HFF-Myc (cell line): ENCODE results near the gene ATP9A.

Experiments
- DNase-seq: peaks from one replicate; pipeline ENCODE4 v3.0.0-alpha.2; 2011; ENCODE audit warnings: low read depth; ENCODE audit errors: extremely low read depth
- H3K4me3 ChIP-seq: replicated peaks from 2 replicates; pipeline ENCODE4 v1.5.1; 2011; ENCODE audit warnings: low read depth, mild to moderate bottlenecking, control low read depth, low read length
- CTCF ChIP-seq: IDR thresholded peaks from 2 replicates; pipeline ENCODE4 v1.5.1; 2012; ENCODE audit warnings: mild to moderate bottlenecking, low read depth, low read length, control low read depth; ENCODE audit errors: missing control alignments

ATP9A gene

DNA sequence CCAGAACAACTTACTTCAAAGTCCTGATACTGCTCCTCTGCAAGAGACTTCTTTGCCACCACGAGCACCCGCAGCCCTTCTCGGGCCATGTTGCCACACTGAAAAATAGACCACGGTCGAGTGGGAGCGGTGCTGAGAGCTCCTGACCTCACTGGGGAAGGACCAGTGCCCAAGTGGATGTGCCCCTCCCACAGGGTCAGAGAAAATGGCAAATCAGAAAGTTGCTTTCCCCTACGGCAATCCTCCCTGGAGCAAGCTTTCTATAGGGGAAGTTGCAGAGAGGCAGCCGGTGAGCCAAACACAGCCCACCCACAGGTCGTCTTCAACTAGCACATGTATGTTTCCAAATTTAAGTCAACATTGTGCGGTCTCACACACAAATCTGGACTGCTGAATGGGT is 140.6 kb downstream of the ATP9A start:
- no peak overlapping the region for H3K4me3 ChIP-seq
- TF ChIP-seq CTCF = no peak
- no peak for DNase-seq

DNA sequence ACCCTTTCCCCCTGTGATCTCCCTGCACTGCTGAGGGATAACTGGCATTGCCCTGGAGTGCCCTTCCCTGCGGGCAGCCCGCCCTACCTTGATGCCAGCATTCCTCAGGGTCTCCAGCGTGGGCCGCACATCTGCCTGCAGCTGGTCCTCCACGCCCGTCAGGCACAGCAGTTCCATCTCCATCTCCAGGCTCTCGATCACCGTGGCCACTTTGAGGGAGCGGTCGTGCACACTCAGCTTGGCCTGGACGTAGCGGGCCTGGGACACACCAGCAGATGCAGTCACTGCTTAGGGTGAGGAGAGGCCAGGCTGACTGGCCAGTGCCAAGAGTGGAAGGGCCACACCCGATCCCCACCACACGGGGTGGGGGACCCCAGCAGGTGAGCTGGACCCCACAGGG is 143.1 kb downstream of the ATP9A start:
- H3K4me3 ChIP-seq = no peak overlapping the region
- no peak for TF ChIP-seq CTCF
- DNase-seq = no peak

- H3K4me3 ChIP-seq = no peak overlapping the region
- TF ChIP-seq CTCF = peak; percentile 74
- no peak for DNase-seq
These were observed 143.9 kb downstream of the ATP9A start for GRCh38 chr20:51624157-51624731.

- no peak for DNase-seq
- TF ChIP-seq CTCF = no peak
- no peak overlapping the region for H3K4me3 ChIP-seq
These were observed 144.9 kb downstream of the ATP9A start for GRCh38 chr20:51623255-51623654.

GRCh38 chr20:51622004-51622874 is 146.0 kb downstream of the ATP9A start:
- no peak for TF ChIP-seq CTCF
- no peak for DNase-seq
- H3K4me3 ChIP-seq = no peak overlapping the region

GRCh38 chr20:51620432-51620831 is 147.8 kb downstream of the ATP9A start:
- H3K4me3 ChIP-seq = no peak overlapping the region
- TF ChIP-seq CTCF = no peak
- no peak for DNase-seq
